ENCODE data around the gene SLC28A1. TPM values are rescaled to one million over a fixed set of nuclear protein-coding genes. Genes with fewer than 3 reads are reported as not detected.

Gene SLC28A1
- total RNA-seq, 1 donor from 2014 or later: not detected

- Mint-ChIP-seq H3K27ac (ENCODE audit: unreplicated experiment) (peak overlapping the region; percentile 60), H3K4me3 (no peak overlapping the region), H3K27me3 (ENCODE audit: low read depth) (peaks cover 2% of the 10 kb centered on the region), H3K36me3 (ENCODE audit: low read depth) (no peaks in the 10 kb centered on the region), H3K9me3 (no peaks in the 10 kb centered on the region), H3K4me1 (peaks cover 5% of the 10 kb centered on the region)
- TF ChIP-seq, protein P1, sequence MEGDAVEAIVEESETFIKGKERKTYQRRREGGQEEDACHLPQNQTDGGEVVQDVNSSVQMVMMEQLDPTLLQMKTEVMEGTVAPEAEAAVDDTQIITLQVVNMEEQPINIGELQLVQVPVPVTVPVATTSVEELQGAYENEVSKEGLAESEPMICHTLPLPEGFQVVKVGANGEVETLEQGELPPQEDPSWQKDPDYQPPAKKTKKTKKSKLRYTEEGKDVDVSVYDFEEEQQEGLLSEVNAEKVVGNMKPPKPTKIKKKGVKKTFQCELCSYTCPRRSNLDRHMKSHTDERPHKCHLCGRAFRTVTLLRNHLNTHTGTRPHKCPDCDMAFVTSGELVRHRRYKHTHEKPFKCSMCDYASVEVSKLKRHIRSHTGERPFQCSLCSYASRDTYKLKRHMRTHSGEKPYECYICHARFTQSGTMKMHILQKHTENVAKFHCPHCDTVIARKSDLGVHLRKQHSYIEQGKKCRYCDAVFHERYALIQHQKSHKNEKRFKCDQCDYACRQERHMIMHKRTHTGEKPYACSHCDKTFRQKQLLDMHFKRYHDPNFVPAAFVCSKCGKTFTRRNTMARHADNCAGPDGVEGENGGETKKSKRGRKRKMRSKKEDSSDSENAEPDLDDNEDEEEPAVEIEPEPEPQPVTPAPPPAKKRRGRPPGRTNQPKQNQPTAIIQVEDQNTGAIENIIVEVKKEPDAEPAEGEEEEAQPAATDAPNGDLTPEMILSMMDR (conservative IDR thresholded peaks at IDR 0.05): no peak
- DNase-seq (ENCODE audit: low read depth, low spot score): no peak
Observed at GRCh38 chr15:84915606-84915958, 31.1 kb downstream of the SLC28A1 start.

- Mint-ChIP-seq H3K36me3 (ENCODE audit: low read depth) (no peaks in the 10 kb centered on the region), H3K9me3 (no peaks in the 10 kb centered on the region), H3K27ac (ENCODE audit: unreplicated experiment) (no peak overlapping the region), H3K4me3 (no peak overlapping the region), H3K27me3 (ENCODE audit: low read depth) (peaks cover 2% of the 10 kb centered on the region), H3K4me1 (peaks cover 1% of the 10 kb centered on the region)
- TF ChIP-seq, protein P1 (conservative IDR thresholded peaks at IDR 0.05): no peak
- DNase-seq (ENCODE audit: low read depth, low spot score): no peak
Observed at GRCh38 chr15:84917452-84917851, 33.0 kb downstream of the SLC28A1 start.

DNA sequence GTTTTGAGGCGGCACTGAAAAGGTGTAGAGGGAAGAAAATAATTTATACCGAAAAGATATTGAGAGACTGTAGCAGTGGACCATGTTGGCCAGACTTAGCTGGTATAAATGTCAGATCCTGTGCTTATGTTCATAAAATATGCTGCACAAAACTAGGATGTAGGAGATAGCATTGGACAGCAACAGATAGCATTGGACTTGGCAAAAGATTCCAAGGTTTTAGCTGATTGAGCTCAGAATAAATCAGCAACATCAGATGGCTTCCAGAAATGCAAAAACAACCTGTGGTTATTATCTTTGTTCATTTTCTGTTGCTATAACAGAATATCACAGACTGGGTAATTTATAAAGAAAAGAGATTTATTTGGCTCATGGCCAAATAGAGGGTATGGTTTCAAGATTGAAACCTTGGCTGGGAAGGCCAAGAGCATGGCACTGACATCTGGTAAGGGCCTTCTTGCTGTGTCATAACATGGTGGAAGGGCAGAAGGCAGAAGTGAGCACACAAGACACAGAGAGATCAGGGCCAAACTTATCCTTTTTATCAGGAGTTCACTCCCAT is 34.7 kb downstream of the SLC28A1 start:
- Mint-ChIP-seq H3K36me3 (ENCODE audit: low read depth) (no peaks in the 10 kb centered on the region), H3K27ac (ENCODE audit: unreplicated experiment) (no peak overlapping the region), H3K4me3 (no peak overlapping the region), H3K9me3 (no peaks in the 10 kb centered on the region), H3K27me3 (ENCODE audit: low read depth) (peaks cover 2% of the 10 kb centered on the region), H3K4me1 (no peaks in the 10 kb centered on the region)
- DNase-seq (ENCODE audit: low read depth, low spot score): no peak
- TF ChIP-seq, protein P1 (conservative IDR thresholded peaks at IDR 0.05): no peak

DNA sequence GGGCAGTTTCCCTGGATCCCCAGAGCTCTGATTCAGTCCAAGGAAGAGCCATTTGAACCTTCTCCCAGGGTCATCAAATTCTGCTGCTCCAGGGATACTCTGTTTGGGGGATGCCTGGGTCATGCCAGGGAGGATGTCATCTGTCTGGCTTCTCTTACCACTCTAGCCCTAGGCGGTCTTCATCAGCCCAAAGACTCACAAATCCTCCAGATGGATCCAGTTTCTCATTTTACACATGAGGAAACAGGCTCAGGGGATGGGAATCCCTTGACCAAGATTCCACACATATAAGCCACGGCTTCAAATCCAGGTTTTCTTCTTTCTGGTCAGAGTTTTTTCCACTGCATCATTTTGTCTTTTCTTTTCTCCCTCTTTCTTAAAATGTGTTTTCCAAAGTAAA is 36.7 kb downstream of the SLC28A1 start:
- no peaks in the 10 kb centered on the region for H3K4me1 Mint-ChIP-seq
- H3K36me3 Mint-ChIP-seq (ENCODE audit: low read depth): no peaks in the 10 kb centered on the region
- no peak overlapping the region for H3K27ac Mint-ChIP-seq (ENCODE audit: unreplicated experiment)
- TF ChIP-seq, protein P1 (conservative IDR thresholded peaks at IDR 0.05): no peak
- DNase-seq (ENCODE audit: low read depth, low spot score): no peak
- H3K4me3 Mint-ChIP-seq: no peak overlapping the region
- no peaks in the 10 kb centered on the region for H3K27me3 Mint-ChIP-seq (ENCODE audit: low read depth)
- H3K9me3 Mint-ChIP-seq: no peaks in the 10 kb centered on the region

DNA sequence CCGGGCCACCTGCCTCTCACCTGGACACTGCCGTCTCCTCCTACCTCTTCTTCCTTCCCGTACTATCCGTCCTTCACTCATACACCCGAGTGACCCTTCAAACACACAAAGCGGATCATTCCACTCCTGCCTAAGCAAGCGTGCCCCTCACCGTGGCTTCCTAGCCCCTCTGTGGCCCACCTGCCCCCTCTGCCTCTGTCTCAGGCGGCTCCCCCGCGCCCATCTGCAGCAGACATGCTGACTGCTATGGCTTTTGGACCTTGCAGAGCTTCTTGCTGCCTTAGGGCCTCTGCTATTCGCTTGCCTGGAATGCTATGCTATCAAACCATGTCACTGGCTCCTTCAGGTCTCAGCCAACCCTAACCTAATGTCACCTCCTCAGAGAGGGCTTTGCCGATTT is 38.1 kb downstream of the SLC28A1 start:
- Mint-ChIP-seq H3K36me3 (ENCODE audit: low read depth) (no peaks in the 10 kb centered on the region), H3K27ac (ENCODE audit: unreplicated experiment) (peak overlapping the region; percentile 92), H3K27me3 (ENCODE audit: low read depth) (no peaks in the 10 kb centered on the region), H3K4me1 (no peaks in the 10 kb centered on the region), H3K9me3 (no peaks in the 10 kb centered on the region), H3K4me3 (no peak overlapping the region)
- TF ChIP-seq, protein P1 (conservative IDR thresholded peaks at IDR 0.05): no peak
- no peak for DNase-seq (ENCODE audit: low read depth, low spot score)

All from neural crest cell (in vitro differentiated cells).